Stimulated activated CD8-positive, alpha-beta memory T cell treated with anti-CD3 and anti-CD28 coated beads, Interleukin-15, amount 100 ng/mL, for 1 hour (primary cell): Measurements from ENCODE around the gene IDE.
"Not testable (repeated sequence)": the region's sequence is repeated elsewhere in the genome, so short reads cannot be mapped to it uniquely, and the experiment has no call there.

Experiments used
- DNase-seq: peaks from one replicate; pipeline ENCODE4 v3.0.0-alpha.2; 2020; ENCODE audit warnings: low read depth

The IDE gene

DNA sequence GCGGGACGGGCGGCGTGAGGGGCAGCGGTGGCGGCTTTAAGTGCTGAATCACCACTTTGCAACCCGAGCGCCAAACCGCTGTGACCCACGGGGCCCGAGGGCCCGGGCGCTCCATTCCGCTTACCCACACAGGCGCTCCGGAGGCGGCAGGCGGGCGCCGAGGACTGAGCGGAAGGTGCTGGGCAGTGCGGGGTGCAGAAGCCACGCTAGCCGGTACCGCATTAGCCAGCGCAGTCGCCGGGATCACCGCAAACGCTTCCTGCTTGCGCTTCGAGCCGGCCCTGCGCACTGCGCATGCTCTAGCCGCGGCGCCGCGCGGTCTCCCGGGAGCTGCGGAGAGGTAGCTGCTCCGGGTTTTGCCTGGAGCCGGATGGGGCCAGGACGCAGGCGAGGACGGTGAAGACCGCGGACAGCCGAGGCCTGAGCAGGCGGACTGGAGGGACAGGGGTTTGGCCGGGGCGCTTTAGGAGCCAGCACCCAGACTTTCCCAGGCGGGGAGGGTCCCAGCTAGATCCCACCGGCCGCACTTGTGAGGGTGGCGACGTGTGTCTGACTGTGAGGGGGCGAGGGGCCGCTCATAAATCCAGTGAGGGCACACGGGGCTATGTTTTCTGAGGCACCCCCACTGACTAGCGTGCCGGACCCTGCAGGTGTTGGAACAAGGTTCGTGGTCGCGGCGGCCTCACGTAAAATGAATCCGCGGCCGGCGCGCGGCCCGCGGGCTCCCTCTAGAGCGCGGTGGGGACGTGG is at the start of gene IDE:
IDE (minus strand) TSS at position 296 of the 750 bp plus-strand sequence; CDS start at position 222, 74 bp downstream.
- DNase-seq: peak; percentile 43

DNA sequence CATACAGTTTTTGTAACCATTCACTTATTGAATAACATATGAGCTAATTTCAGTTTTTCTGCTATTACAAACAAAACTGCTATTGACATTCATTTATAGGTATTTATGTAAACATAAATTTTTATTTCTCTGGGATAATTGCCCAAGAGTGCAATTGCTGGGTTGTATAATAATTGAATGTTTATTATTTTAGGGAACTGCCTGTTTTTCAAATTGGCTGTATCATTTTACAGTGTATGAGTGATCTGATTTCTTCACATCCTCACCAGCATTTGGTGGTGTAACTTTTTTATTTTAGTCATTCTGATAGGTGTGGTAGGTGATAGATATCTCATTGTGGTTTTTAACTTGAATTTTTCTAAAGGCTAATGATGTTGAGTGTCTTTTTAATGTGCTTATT is 45.5 kb upstream of the IDE start:
- no peak for DNase-seq

DNA sequence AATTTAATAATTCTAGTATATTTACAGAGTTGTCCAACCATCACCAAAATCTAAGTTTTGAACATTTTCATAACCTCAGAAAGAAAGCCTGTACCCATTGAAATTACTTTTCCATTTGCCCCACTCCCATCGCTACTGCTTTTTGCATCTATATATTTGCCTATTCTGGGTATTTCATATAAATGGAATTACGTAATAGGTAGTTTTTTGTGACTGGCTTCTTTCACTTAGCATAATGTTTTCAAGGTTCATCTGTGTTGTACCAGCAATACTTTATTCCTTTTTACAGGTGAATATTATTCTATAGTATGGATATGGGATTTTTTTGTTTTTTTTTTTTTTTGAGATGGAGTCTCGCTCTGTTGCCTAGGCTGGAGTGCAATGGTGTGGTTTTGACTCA is 41.6 kb upstream of the IDE start:
- DNase-seq: no peak

DNA sequence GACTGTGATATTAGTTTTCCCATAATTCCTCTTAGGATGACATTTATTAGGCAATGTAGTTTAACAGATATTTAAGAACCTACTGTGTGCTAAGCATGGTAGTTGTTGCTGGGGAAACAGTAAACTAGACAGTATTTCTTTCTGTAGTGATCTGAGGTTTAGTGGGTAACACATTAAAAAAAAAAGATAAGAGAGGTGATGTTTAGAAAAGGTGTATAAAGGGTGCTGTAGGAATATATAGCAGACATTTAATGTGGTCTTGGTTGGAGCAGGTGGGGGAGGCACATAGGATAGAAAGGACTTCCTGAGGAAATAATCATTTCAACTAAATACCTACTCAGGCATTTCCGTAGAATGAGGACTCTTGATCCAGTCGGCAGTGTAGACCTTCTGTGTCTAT is 30.9 kb upstream of the IDE start:
- DNase-seq: no peak

GRCh38 chr10:92598321-92598720 is 24.4 kb upstream of the IDE start:
- no peak for DNase-seq

DNA sequence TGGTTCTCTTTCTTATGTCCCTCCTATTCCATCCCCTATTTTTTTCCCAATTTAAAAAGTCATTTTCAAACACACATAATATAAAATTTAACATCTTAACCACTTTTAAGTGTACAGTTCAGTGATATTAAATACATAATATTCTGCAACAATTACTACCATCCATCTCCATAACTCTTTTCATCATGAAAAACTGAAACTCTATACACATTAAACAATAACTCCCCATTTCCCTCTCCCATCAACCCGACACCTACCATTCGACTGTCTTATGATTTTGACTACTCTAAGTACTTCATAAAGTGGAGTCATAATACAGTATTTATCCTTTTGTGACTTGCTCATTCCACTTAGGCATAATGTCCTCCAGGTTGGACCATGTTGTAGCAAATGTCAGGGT is 21.6 kb upstream of the IDE start:
- no peak for DNase-seq

- no peak for DNase-seq
Measured at GRCh38 chr10:92593619-92594588, 20.0 kb upstream of the IDE start.

GRCh38 chr10:92592761-92593618 is 19.1 kb upstream of the IDE start, which contains the start of gene KIF11:
KIF11 (plus strand) TSS chr10:92593130; CDS start chr10:92593376, 246 bp downstream.
- peak; percentile 95 for DNase-seq

- peak; percentile 69 for DNase-seq
Measured at GRCh38 chr10:92591550-92592022, 17.7 kb upstream of the IDE start.

GRCh38 chr10:92590623-92591549 is 17.0 kb upstream of the IDE start:
- no peak for DNase-seq

GRCh38 chr10:92582347-92582746 is 8.5 kb upstream of the IDE start:
- DNase-seq: not testable (repeated sequence)

DNA sequence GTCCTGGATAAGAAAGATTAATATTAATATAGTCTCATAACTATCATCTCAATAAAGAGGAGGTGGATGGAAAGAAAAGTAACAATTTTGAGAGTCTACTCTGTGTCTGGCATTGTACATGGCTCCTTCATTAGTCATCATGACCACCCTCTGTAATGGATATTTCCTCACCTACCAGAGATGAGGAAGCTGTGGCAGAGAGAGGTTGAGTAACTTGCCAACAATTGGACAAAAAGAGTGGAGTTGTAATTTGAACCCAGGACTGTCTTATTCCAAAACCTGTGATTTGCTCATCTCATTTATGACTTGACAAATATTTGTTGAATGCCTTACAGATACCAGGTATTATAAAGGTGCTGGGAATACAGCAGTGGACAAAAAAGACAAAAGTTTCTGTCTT is 2.1 kb upstream of the IDE start:
- DNase-seq: no peak

DNA sequence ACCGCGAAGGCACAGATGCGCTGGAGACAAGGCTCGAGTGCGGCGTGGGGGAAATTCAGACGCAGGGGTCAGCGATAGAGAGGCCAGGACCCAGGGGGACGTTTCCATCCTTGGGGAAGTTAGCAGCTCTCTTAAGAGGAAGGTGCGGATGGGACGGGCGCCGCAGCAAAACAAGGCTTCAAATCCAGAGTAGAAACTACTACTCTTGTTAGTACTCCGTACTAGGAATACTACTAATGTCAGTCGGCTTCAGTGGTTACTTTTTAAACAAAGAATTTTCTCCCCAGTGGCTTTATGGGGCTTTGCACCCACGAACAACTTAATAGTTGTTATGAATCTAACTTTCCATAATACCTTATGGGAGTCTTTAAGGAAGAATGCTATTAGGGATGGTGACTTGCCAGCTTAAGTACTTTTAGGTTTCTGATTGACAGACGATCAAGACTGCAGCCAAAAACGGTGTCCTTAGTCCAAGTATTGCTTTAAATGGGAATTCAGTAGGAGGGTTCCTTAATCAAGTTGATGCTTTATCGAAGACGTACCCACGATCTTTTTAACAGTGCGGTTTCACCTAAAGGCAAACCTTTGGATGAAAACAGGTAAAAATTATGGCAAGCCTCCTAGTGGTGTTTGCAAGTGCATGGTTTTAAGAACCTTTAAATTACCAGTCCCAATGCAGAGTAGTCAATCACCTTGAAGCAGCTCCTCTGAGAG is 812 bp upstream of the IDE start:
- DNase-seq: no peak

GRCh38 chr10:92573091-92573797 is 649 bp downstream of the IDE start:
- DNase-seq: no peak

GRCh38 chr10:92572362-92573090 is 1.4 kb downstream of the IDE start:
- DNase-seq: no peak

DNA sequence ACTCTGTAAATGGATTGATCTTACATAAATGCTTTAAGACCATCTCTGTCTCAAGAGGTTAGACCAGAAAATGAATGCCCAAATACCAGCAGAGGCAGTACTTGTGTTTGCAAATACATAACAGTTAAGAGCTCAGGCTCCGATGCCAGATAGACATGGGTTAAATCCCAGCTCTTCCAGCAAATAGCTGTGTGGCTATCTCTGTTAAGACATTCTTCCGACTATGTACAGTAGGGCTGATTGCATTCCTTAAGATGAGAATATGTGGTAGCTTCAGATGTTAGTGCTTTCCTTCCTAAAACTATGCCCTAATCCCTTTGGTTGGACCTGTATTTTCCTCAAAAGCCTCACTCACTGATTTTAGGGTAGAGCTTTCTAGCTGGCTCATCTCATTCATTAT is 2.2 kb downstream of the IDE start:
- DNase-seq: no peak

- DNase-seq: not testable (repeated sequence)
Measured at GRCh38 chr10:92569663-92570062, 4.2 kb downstream of the IDE start.

GRCh38 chr10:92569071-92569470 is 4.8 kb downstream of the IDE start:
- no peak for DNase-seq
